GM21576 (cell line): ENCODE results near the gene GRPEL1.

Source experiments
- ATAC-seq: cut with Tn5 transposase; IDR thresholded peaks from one replicate; pipeline ENCODE4 v1.9.1; 2021; ENCODE audit warnings: mild to moderate bottlenecking, moderate library complexity; ENCODE audit not compliant: unreplicated experiment

GRPEL1 gene

DNA sequence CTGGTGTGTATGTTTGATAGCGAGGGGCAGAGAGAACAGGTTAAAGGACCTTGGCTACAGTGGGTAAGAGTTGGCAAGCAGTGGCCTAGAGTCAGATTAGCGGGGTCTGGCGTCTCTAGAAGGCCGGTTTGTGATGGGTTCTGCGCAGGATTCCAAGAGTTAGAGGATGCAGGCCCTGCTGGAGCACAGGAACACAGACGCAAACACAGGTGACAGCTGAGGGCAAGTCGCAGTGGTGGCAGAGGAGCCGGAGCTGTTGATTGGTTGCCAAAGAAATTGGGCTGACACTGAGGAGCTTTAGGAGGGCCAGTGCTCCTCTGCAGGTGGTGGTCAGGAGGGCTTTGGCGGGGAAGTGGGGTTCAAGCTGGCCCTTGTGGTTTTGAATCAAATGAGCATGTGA is 20.9 kb downstream of the GRPEL1 start:
- ATAC-seq = no peak

DNA sequence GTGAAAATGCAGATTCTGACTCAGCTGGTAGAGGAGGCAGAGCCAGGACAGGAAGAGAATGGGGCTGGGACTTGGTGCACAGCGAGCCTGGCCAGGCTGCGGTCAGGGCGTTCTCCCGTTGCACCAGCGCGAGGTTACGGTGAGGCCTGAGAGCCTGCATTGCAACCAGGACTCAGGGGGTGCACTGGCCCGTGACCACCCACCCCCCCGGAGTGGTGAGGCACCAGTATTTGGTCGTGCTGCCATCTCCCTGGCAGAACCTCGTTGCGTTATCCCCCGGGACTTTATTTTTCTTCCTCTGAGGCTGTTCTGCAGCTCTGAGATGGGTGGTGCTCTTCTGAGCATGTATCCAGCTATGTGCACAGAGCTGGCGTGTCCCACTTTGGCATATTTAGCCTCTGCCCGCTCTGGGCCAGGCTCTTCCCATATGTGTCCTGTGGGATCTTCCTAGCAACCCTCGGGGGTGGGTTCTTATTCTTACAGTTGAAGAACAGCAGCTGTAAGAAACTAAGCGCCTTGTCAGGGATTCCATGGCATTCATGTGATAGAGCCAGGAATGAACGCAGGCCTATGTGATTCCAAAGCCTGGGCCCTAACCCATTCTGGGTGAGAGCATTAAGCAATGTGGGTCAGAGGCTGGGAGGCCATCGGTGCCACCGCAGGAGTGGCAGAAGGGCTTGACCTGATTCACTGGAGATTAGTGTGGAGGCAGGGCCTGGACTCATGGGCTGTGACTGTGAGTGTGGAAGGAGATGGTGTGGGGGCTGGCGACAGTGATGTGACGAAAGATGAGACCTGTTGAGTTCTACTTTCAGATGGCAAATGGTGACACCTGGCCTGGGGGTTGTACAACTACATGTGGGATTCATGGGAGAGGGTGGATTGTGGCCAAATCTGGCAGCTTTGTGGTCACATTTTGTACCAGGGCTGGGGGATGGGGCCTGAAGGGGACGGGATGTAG is 21.6 kb downstream of the GRPEL1 start:
- peak; percentile 33 for ATAC-seq

DNA sequence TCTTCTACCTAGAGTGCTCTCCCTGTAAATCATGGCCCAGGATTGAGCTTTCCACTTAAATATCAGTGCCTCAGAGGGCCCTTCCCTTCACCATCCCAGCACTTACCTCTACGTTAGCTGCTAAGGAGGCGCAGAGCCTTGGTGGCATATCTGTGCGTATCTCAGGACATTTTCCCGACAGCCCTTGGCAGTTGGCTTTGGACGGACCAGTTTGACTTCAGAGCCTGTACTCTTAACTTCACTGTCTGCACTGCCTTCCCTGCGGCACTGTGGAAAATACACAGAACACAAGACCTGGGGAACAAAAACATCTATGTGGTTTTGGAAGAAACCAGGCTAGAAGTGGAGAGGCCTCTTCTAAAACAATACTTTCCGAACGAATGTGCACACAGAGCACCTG is 22.3 kb downstream of the GRPEL1 start:
- no peak for ATAC-seq

DNA sequence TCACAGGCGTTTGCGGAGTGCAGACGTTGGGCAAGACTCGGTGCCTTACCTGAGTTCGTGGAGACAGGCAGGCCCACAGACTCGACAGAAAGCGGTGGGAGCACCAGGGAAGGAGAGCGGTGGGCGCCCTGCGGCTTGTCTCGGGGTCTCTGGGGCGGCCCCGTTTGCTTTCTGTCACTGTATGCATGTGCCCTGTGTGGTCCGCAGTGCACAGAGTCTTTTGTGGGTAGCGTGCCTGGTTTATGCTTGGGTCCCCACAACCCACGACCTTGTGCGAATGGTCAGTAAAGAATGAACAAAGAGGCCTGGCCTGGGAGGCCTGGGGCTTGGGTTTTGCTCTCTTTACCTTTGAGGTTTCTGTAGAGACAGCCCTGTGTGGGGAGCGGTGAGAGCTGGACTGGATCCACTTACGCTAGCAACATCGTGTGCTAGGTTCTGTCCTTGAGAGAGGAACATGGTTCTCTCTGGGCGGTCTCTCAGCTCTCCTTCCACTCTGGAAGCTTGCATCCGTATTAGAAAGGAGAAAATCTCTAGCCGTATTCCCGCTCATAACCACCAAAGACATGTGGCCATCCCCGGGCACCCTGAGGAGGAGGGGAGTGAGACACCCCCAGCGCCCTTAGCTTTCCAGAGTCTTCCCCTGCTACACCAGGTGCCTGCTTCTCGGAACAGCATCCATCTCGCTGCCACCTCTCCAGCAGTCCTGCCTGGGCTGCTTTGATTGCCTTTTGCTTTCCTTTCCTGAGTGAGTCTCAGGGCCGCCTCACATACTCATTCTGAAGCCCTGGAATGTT is 23.5 kb downstream of the GRPEL1 start:
- no peak for ATAC-seq

DNA sequence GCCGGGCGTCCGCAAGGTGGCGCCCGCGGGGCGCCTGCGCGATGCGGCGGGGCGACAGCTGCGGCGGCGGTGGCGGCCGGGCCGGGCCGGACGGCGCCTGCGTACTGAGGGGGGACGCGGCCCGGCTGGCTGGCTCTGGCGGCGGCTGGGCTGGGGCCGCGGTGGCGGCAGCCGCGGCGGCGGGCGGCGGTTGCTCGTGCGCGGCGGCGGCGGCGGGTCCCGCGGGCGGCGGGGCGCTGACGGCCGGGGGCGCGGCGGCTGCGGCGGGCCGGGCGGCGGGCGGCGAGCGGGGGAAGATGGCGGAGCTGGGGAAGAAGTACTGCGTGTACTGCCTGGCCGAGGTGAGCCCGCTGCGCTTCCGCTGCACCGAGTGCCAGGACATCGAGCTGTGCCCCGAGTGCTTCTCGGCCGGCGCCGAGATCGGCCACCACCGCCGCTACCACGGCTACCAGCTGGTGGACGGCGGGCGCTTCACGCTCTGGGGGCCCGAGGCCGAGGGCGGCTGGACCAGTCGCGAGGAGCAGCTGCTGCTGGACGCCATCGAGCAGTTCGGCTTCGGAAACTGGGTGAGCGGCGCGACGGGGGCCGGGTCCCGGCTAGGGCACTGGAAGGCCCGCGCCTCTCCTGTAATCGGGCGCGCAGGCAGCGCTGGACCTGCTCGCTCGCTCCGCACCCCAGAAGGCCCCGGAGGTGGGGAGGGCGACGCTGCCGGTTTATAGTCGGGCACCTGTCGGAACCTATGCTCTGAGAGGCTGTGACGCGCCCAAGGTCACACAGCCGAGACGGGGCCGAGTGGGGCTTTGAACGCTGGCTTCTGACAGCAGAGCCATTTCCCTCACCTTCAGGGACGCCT is 24.4 kb downstream of the GRPEL1 start, which contains the start of gene TADA2B:
Gene TADA2B, plus strand, starts transcription at position 89 of the 853 bp plus-strand sequence. Its CDS starts 208 bp downstream, at position 297.
- peak; percentile 9 for ATAC-seq

DNA sequence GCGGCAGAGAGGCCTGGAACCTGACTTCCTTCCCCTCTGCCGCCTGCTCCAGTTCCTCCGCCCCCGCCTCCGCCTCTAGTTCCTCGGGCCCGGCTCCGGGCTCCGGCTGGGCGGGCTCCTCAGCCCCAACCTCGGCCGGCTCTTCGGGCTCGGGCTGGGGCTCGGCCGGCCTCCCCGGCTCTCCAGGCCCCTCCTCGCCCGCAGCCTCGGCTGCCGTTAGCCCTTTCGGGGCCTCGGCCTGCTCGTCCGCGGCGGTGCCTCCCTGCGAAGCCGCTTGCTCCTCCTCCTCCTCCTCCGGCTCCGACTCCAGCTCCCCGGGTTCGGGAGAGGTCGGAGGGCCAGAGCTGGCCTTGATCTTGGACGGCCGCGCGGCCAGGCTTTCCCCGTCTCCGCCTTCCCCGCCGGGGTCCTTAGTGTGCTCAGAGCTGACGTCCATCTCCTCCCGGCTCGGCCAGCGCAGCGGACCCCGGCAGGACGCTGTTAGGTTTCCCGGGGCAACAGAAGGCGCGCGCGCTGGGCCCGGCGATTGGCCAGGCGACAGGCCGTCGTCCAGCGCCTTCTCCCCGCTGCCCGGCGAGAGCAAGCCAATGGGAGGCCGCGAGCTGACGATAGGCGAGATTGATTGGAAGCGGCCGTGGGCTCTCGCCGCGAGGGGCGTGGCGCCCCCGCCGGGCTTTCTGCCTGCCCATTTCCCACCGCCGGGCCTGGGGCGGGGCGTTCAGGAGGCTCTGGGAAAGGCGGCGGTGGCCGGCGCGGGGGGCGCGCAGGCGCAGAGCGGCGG is 25.2 kb downstream of the GRPEL1 start:
- peak; percentile 68 for ATAC-seq

DNA sequence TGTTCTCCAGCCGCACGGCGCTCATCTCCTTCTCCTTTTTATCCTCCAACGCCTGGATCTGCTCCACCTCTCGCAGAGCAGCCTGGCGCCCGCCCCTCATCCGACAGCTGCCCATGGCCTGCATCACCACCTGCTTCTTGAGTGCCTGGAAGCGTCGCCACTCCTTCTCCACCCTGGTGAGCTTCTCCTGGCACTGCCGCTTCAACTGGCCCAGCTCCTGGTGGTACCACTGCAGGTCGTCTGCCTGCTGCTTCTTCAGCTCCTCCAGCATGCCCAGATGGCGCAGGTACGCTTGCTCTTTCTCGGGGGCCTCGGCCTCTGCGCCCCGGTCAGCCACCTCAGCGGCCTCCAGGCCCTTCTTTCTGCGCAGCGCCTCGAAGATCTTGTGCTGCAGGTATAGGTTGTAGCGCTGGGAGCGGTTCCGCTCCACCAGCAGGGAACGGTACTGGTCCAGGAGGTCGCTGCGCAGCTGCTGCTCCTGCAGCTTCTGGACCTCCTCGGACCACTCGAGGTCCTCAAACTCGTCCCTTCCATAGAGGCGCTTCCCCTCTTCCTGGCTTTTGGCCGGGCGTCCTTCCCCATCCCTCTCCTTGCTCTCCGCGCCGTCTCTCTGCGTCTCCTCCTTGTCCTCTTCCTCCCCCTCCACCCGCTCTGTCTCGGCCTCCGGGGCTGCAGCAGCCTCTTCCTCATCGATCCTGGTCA is 25.9 kb downstream of the GRPEL1 start:
- no peak for ATAC-seq

DNA sequence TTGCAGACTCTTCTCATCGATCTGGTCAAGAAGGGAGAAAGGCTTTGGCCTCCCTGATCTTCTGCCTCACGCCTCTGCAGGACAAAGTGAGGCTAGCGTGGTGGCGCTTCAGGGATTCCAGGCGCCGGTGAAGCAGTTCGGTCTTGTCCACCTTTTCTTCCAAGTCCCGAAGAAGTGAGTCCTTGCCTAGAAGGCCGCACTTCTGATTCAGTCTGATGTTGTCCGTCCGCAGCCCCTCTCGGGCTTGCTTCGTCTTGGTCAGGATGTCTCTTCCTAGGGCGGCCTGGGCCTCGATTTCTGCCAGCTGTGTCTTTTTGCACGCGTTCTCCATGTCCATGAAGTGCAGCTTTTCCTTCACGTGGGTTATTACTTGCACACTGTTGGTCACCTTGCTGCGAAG is 26.6 kb downstream of the GRPEL1 start:
- no peak for ATAC-seq

DNA sequence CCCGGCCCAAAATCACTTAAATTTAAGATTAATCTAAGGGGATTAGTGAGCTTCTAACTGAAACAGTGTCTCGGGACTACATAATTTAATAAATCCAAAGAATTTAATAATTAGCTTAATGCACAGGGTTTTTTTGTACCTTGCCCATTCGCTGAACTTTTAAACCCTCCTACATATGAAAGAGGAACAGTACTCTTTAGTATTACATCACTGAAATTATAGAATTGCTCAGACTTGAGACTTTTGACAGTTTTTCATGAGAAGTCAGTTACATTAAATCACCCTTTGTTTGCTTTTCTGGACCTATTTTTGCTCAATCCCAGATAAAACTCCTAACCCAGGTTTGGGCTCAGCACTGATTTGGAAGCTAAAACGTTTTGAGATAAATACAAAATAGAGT is 27.1 kb downstream of the GRPEL1 start:
- no peak for ATAC-seq

DNA sequence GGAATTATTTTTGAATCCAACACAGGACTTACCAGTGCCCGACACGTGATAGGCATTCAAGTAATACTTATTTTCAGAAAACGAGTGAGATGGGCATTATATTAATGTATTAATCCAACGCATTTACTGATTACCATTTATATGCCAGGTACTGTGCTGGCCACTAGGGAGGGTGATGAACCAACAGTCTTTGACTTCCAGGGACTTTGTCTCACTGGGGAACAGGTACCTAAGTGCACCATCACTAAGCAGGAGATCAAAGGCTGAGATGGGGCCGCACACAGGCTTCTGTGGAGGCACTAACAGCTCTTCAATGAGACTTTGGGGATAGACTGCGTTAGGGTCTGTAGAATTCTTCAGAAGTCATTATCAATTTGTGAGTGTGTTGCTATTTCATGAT is 30.4 kb downstream of the GRPEL1 start:
- ATAC-seq = no peak

DNA sequence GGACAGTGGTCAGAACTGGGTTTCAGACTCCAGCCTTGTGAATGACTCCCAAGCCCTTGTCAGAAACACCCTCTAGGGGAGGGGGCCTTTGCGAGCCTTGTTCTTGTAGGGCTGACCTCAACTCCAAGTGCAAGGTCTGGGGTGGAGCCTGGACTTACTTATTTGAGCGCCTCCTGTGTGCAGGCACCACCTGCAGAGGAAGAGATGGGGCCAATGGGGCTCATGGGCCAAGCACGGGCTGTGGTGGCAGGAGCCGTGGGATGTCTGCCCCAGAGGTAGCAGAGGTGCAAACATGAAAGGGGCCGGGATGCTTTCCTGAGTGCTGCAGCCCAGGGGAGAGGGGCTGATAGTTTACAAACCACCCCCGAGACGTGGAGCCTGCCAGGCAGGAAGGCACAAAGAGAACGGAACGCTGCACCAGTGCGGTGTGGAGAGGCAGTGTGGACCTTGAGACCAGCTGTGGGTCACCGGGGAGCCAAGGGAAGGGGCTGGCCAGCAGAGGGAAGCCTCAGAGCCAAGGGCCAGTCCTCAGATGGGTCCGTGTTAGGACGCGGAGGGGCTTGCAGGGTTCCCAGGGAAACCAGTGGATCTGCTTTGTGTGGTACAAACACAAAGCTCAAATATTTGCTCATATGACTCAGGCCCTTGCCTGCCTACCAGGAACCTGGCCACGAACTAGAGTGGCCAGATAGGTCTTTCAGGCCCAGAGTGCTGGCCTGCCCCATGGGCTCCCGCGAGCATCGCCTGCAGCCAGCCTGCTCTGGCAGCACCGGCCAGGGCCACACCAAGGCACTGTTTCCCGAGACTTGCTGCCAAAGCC is 33.4 kb downstream of the GRPEL1 start:
- no peak for ATAC-seq

DNA sequence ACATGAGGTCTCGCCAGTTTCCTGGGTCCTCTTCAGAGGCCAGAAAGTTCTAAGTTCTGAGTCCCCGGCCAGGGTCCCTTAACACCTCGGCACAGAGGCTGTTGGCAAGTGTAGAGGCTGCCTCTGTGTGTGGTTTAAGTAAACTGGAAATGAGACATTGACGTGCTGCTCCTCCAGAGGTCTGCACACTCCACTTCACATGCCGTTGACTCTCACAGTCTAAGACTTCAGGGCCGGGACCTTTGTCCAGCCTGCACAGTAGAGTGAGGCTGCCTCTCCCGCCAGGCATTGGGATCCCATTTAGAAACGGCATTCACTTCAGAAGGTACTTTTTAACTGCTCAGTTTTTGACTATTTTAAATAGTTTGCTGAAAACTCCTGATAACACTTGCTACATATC is 35.3 kb downstream of the GRPEL1 start:
- no peak for ATAC-seq

DNA sequence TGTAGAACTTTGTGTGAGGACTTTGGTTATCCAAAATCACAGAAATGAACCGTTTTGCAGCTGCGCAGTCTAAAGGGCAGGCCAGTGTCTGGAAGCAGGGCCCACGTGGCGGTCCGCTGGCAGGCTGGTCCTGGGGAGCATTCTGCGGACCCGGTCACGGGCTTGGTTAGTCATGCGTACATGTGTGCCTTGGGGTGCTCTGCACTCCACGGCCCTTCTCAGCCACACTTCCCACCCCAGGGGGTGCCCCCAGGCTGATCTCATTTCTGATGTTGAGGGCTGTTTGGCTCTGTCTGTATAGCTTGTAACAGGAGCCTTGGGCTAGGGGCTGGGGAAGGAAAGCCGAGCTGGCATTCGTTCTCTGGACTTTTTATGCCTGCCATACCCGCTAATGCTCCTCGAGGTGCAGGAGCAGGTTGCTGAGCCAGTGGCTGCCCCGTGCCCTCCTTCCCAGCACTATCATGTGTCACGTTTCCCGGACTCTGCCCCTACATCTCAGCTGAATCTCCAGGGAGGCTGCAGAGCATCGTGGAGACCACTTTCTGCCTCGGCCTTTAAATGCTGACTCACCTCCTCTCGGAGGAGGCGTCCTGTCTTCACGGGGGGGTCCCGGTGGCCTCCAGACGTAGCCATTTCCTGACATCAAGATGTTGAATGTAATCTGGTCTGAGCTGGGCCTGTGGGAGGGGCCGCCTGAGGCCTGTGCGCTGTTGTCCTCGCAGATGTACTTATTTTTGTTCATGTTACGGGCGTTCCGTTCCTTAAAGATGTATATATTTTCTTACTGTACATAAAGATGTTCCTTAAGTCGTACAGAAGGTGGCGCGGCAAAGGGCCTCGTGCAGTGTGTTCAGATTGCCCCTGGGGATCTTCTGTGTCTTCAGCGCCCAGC is 36.1 kb downstream of the GRPEL1 start:
- ATAC-seq = no peak

DNA sequence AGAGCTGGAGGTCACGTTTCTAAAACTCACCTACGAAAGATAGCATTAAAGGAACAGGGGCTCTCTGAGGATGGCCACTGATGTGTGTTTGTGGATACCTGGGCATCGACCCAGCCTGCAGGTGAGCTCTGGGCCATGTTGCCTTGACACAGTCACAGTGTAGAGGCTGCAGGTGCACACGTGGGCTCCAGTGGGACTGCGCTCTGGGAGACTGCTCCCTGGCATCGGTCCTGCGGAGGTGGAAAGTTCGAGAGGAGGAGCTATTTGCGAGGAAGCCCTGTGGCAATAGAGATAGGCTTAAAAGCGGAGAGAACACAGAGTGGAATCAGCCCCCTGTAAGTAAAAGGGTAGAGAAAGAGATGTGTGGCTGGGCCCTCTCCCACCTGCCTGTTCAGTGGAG is 37.0 kb downstream of the GRPEL1 start:
- no peak for ATAC-seq

DNA sequence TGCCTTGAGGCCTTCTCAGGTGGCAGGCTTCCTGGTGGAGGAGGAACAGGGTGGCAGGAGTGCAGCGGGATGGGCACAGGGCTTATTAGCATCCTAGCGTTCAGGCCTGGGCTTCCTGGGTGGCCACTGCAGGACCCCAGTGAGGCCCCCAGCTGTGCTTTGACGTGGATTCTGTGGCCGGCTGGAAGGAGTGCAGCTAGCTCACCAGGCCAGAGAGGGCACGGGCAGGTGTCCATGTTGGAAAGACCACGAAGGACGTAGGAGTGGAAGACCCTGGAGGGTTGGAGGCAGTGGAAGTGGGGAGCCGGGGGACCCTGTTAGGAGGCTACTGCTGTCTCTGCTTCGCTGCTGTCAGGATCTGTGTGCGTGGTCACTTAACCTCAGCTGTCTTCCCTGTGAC is 37.9 kb downstream of the GRPEL1 start:
- no peak for ATAC-seq

DNA sequence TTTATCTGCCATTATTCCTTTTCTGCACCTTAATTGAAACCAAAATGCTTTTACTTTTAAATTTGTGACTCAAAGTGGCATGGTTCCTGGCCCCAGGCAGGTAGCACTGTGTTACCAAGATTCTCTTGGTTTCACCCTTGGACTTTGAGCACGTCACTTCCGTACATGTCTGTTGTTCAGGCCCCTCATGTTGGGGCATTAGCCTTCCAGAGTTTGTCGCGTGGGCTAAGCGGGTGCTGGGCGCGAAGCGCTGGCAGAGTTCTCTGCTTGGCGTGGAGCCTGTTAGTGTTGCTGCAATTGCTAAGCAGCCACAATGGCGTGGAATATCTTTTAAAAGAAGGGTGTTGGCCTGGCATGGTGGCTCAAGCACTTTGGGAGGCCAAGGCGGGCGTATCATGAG is 38.7 kb downstream of the GRPEL1 start:
- no peak for ATAC-seq

DNA sequence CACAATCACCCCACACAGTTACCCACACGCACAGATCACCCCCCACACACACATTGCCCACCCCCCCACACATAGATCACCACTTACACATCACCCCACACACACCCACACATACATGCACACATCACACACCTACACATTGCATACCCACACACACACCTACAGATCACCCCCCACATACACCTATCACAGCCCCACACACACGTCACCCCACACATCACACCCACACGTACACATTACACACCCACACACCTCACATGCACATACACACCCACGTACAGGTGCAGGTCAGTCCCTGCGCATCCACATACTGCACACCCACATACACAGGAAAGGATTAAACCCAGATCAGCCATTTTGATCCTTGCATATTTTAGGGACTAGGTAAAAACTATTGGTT is 40.0 kb downstream of the GRPEL1 start:
- ATAC-seq = no peak

DNA sequence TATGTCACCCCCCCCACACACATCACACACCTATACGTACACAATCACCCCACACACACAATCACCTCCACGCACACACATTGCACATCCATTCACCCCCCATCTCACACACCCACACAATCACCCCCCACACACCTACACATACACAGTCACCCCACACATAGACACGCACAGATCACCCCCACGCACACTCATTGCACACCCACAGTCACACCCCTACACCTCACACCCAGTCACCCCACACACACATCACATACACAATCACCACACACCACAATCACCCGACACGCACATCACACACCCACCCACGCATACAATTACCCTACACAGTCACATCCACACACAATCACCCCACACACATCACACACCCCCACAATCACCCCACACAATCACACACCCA is 40.6 kb downstream of the GRPEL1 start:
- ATAC-seq = no peak
